UCSD-AML1 (cell line): Measurements from ENCODE around the gene VPS11.
A peak's percentile ranks its signal among the peaks of the same experiment; 100 is the strongest.
"Not testable (repeated sequence)": the region's sequence is repeated elsewhere in the genome, so short reads cannot be mapped to it uniquely, and the experiment has no call there.

ENCODE experiments used
- DNase-seq: peaks from one replicate; lab custom pipeline; 2025; ENCODE audit not compliant: unreplicated experiment; lab: John Stamatoyannopoulos, UW

The VPS11 gene

GRCh38 chr11:119101759-119102423 is 34.3 kb downstream of the VPS11 start, which contains the start of gene DPAGT1:
TSS of gene DPAGT1 (minus strand) at chr11:119101853. CDS start at chr11:119101655, 198 bp downstream.
- DNase-seq = peak; percentile 85

DNA sequence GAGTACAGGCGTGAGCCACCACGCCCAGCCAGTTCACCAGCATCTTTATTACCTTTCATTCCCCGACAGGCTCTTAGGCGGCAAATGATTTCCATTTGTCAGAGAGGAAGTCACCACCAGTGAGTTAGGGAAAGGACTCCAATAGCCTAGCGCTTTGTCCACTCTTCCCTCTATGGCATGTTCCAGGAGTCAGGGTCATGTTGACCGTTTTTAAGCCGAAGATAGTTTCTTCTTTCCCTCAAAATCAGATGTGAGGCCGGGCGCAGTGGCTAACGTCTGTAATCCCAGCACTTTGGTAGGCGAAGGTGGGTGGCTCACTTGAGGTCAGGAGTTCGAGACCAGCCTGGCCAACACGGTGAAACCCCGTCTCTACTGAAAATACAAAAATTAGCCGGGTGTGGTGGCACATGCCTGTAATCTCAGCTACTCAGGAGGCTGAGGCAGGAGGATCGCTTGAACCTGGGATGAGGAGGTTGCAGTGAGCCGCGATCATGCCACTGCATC is 35.6 kb downstream of the VPS11 start:
- not testable (repeated sequence) for DNase-seq

DNA sequence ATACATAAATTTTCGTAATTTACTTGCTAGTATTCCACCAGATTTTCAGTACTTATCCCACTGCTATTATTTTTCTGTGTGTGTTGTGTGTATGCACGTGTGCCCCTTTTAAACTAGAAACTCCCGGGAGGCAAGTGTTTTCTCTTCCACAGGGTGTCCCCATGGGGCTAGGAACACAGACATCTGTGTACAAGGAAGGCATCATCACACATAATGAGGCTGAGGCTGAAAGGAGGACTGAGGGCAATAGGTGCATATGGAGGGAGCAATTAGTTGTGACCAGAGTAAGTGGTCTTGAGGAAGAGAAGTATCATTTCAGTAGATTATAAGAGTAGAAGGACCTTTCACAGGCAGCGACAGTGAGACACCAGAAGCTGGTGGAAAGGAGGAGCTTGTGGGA is 36.2 kb downstream of the VPS11 start:
- DNase-seq = no peak

DNA sequence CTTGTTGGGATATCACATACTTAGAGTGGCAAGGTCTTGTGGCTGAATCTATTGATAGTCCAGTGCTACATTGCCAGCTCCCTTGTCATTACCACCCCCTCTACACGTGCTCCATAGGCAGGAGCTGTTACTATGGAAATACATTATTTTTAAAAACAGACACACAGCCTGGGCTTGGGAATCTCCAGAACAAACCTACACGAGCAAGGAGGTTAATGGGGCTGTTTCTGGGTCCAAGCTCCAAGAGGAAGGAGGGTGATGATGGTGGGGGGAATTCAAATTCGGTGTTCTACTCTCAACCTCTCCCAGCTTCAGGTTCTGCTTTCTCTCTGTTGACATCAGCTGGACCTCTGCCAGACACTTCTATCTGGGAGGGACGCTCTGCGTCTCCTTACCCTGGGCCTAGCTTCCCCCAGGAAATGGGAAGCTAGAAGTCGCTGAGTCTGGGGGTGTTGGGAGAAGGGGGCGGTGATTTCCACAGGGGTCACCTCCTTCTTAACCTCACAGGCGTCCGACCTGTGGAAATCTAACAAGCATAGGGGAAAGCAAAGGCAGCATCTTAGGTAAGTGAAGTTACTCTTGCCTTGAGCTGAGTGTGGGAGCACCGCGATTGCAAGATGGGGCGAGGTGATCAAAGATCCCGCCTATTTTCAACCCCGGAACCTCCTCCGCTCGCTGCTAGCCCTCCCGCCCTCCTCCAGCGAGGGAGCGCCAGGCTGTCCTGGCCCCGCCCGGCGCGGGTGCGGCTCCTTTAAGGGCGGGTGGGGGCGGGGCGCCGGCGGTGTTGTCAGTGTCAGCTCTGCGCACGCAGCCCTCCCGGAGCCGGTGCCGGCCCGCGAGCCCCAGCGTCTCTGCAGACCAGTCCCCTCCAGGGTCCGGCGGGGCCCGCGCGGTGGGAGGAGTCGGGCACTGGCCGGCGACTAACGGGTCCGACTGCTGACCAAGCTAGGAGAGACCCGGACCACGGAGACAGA is 39.2 kb downstream of the VPS11 start, which contains the start of gene C2CD2L:
Gene C2CD2L (plus strand): TSS at position 781 of the 974 bp plus-strand sequence. CDS start 398 bp downstream, outside the sequence.
- peak; percentile 90 for DNase-seq

DNA sequence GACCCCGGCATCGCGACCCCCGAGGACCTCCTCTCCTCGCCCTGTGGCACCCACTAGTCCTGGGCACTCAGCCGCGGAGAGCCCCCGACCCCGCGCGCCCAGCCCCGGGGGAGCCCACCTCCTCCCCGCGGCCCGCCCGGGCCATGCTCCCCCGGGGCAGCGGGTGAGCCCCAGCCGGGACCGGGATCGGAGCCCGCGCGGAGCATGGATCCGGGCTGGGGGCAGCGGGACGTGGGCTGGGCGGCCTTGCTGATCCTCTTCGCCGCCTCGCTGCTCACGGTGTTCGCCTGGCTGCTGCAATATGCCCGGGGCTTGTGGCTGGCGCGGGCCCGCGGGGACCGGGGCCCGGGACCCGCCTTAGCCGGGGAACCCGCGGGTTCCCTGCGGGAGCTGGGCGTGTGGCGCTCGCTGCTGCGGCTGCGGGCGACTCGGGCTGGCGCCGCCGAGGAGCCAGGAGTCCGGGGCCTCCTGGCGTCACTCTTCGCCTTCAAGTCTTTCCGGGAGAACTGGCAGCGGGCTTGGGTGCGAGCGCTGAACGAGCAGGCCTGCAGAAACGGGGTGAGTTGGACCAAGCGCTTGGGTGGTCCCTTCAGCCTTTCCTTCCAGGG is 40.0 kb downstream of the VPS11 start:
- no peak for DNase-seq

DNA sequence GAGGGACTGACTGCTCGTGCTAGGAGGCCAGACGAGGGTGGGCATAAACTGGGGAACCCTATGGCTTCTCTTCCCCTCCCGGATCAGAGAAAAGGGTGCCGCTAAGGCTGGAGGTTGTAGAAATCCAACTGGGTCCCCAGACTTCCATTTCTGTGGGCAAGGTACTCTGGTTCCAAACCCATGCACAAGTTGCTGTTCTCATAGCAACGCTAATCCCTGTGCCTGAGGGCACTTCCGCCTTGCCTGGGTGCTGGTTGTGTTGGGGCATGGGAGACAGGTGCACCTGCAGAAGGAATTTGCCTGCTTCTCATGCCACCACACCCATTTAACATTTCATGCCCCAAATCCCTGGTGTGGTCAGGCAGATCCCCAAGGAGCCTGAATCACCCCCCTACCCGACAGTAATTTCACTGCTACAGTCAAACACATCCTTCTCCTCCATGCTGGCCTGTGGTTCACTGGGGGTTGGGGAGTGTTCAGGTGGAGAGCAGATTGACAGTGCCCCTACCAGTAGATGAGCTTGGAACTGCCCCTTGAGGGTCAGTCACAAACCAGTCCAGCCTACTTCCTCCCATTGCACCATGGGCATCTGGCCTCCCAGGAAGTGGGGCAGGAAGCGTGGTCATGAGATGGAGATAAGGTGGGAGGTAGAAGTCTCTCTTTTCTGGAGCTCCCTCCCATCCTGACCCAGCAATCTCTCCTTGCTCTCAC is 40.7 kb downstream of the VPS11 start:
- peak; percentile 58 for DNase-seq

DNA sequence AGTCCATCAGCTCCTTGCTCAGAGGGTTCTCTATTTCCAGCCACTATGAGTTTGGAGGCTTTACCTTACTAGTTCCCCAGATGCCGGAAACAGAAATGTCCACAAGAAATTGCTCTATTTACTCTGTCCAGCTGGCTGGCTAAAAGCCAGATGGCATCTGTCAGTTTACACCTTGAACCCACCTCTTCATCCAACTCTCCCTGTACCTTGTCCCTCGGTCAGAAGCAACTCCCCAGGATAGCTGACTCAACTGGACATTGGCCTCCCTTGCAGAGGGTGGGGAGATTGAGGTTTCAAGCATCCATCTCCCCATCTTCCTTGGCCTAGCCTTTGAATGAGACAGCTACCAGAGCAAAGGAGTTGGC is 41.2 kb downstream of the VPS11 start:
- DNase-seq = no peak

- no peak for DNase-seq
Observed at GRCh38 chr11:119109843-119110242, 42.2 kb downstream of the VPS11 start.

DNA sequence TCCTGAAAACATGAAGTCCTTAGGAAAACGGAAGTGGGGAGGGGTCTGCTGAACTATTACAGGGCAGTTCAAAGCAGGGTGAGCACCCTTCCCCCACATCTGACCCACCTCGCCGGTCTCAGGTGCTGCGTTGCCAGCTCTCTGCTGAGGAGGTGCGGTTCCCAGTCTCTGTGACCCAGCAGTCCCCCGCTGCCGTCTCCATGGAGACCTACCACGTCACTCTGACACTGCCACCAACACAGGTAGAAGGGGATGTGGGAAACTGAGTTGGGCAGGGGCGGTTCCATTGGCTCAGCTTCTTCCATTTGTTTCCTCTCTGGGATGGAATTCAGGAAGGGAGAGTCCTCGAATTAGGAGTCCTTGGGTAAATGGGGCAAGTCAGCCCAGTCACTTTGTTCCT is 42.8 kb downstream of the VPS11 start:
- DNase-seq = no peak

- DNase-seq = no peak
Observed at GRCh38 chr11:119111361-119111925, 43.8 kb downstream of the VPS11 start.

- no peak for DNase-seq
Observed at GRCh38 chr11:119112314-119113020, 44.8 kb downstream of the VPS11 start.

DNA sequence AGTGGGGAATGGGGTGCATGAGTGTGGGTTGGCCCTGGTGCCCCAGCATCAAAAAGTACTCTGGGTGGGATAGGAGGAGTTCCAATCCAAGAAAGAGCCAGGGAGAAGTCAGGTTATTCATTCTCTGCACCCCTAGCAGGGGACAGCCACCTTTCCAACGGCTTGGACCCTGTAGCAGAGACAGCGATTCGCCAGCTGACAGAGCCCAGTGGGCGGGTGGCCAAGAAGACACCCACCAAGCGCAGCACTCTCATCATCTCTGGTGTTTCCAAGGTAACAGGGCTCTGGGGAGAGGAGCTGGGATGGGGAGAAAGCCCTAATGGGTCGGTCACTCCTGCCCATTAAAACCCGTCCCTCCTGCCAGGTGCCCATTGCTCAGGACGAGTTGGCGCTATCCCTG is 46.1 kb downstream of the VPS11 start:
- no peak for DNase-seq

DNA sequence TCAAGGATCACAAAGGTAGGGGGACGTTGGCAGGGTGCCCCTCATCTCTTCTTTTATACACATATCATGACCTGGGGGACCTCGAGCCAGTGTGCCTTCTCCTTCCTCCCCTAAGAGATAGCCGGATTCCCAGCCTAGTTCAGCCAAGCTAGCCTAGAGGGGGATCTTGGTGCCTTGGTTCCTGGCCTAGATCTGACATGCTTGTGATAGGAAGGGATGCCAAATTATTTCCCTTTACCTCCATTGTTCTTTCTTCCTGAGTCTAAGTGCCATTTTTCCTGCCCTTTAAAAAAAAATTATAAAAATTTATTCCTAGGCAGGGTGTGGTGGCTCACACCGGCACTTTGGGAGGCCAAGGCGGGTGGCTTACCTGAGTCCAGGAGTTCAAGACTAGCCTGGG is 46.7 kb downstream of the VPS11 start:
- DNase-seq = no peak

- DNase-seq = no peak
Observed at GRCh38 chr11:119115484-119116234, 48.0 kb downstream of the VPS11 start.

DNA sequence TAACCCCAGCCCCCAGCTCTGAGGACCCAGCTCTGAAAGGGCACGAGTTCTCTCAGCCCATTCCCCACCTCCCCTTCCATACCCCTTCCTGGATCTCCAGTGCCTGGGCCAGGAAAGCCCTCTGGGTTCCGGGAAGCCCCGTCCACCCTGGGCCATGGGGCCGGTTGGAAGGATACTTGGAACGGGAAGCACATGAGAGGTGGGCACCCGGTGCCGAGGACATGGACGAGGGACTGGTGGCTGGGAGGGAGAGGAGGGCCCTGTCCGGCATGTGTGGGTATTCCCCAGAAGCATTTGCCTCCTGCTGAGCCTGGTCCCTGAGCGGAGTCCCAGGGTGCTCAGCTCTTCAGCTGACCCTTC is 48.6 kb downstream of the VPS11 start:
- no peak for DNase-seq

DNA sequence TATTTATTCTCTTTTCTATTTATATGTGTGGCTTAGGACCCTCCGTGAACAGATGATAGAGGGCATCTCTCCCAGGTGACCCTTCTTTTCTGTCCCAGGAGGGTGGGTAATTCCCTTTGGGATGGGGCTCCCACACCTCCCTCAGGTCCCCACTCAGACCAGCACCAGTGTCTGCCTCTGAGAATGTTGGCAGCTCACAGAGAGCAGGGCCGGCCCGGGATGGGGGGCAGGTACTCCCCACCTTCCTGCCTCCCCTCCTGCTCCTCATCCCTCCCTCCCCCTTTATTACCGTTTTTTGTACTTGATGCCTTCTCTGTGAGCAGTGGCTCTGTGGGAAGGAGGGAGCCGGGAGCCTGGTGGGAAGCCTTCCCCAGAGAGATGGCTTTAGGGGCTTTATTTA is 49.0 kb downstream of the VPS11 start:
- DNase-seq = no peak

- DNase-seq = no peak
Observed at GRCh38 chr11:119117004-119117706, 49.5 kb downstream of the VPS11 start.

DNA sequence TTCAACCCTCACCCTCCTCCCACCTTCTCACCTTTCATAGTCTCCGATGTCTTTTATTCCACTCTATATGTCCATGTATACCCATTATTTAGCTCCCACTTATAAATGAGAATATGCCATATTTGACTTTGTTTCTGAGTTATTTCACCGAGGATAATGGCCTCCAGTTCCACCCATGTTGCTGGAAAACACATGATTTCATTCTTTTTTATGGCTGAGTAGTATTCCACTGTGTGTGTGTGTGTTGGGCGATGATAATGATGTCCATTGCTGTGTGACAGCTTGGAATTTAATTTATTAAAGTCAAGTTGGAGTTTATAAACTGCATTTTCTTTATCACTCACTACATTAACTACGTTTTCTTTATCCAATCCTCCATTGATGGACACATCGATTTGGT is 50.6 kb downstream of the VPS11 start:
- no peak for DNase-seq

DNA sequence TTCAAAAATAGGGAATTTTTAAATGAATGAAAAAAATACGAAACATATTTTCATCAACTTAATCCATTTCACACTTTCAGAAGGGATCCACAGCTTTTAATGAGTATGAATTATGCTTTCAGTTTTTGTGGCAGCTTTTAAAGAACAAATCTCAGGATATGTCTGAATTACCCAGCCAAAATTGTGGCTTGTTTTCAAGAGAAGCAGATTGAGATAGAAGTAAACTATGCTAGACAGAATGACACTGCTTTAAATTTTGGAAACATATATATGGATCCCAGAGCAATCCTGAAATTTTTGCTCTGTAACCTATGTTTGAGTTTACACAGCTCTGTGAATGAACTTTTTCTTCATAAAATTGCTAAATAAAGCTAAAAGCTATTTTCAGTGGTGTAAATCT is 51.3 kb downstream of the VPS11 start:
- no peak for DNase-seq
